GM12801 (cell line): ENCODE data around the gene MIF.

Experiments
- CTCF ChIP-seq: IDR thresholded peaks from one replicate; pipeline ENCODE4 v1.5.1; 2011; ENCODE audit warnings: control low read depth; ENCODE audit not compliant: insufficient read length; ENCODE audit errors: extremely low read depth

Gene MIF

GRCh38 chr22:23893945-23894709 lies at the start of gene MIF:
Gene MIF, plus strand, starts transcription at chr22:23894383. Its CDS starts 92 bp downstream, at chr22:23894475.
- no peak for TF ChIP-seq CTCF

DNA sequence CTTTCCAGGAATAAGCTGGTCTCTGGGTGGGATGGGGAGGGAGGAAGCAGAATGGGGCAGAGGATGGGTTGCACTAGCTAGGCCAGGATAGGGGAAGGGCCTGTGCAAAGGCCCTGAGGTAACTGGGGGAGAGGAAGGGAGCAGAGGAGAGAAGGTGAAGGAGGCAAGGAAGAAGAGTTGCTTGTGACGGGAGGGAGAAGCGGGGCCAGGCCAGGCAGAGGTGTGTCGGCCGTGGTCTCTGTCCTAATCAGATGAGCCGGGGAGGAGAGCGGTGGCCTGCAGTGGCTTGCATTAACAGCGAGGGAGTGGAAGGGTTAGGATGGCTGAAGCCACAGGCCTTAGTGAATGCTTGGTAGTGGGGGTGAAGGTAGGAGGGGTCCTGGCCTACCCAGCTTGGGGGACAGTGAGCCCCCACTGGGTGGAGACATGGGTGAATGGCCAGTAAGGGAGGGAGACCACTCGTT lies 49.4 kb upstream of the MIF start:
- TF ChIP-seq CTCF, result no peak

DNA sequence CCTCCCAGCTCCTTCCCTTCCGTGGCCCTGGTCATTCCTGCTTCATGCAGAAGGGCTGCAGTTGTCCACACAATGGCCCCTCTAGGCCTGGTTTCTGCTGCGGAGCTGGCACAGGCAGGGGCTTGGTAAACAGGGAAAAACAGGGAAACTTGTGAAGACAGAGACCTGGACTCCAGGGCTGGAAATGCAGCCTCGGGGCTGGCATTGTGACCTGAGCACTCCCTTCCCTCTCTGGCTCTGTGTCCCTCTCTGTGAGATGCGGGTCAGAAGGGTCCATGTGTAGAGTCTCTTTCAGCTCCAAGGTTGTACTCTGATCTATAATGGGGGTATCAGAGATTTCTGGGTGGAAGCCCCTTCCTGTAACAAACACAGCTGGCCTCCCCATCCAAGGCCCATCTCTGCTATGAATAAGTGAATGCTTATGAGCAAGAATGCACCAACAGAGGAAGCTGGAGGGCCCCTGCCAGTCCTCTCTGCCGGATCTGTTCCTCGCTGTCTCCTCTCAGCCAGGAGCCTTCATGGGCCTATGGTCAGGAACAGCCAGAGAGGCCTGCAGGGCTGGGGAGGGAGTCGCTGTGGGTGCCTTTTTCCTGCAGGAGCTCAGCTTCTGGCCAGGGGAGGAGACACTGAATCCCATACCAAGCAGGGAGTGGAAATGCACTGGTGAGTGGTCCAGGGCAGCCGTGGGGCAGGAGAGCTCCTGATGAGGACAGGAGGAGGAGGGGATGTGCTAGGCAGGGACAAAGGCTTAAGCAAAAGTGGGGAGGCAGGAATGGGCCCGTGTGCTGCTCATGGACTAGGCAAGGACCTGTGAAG lies 48.7 kb upstream of the MIF start:
- no peak for TF ChIP-seq CTCF

GRCh38 chr22:23846081-23846469 lies 48.1 kb upstream of the MIF start:
- no peak for TF ChIP-seq CTCF

DNA sequence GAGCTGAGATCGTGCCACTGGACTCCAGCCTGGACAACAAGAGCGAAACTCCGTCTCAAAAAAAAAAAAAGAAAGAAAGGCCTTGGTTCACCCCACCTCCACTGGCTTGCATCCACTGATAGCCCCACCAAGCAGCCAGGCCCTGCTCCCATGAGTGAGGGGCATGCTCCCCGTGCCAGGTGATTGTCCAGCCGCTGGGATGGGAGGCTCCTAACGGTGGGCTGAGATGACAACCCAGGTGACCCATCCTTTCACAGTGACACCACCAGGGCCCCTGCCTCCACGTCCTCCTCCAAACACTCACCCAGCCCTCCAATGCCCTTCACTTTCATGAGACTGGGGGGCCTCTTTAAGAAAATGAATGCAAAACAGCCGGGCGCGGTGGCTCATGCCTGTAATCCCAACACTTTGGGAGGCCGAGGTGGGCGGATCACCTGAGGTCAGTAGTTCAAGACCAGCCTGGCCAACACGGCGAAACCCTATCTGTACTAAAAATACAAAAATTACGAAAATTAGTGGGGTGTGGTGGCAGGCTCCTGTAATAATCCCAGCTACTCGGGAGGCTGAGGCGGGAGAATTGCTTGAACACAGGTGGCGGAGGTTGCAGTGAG lies 46.8 kb upstream of the MIF start:
- TF ChIP-seq CTCF, result no peak

DNA sequence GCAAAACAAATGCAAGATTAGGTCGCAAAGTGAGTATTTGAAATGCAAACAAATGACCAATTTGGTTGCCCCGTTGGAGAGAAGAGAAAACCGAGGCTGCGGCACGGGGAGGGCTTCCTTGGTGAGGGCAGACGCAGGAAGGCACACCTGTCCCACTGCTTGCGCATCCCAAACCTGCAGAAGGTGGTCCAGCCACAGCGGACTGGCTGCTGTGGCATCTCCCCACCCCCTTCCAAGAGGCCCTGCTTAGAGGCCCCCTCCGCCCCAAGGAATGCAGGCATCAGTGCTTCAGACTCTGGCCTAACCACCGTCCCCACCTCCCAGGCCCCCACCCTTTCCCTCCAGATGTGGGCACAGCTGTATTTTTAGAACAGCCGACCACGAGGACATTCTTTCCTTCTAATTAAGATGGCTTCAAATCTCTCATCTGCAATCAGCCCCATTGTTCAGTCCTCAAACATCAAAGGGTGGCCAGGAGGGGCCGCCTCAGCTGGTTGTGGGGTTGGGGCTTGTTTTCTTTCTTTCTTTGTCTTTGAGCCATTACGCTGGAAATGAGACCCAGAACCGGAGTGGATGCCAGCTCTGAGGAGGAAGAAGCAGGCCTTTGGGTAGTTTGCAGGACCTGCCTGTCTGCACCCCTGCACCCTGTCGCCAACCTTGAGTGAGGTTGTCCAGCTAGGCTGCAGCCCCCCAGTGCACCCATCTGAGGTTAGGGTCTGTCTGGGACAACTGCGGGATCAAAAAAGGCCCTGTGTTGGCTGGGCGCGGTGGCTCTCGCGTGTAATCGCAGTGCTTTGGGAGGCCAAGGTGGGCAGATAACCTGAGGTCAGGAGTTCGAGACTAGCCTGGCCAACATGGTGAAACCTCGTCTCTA lies 46.0 kb upstream of the MIF start:
- TF ChIP-seq CTCF, result no peak
